HEK293 (cell line): Measurements from ENCODE around the gene GLOD4.

Experiments used
- YY2 ChIP-seq: fragments of 450-650 bp; formaldehyde crosslinking; IDR thresholded peaks from 2 replicates; pipeline ENCODE4 v1.5.1; 2016; ENCODE audit warnings: missing biosample characterization, missing genetic modification characterization
- ZBTB8A ChIP-seq: fragments of 450-650 bp; formaldehyde crosslinking; IDR thresholded peaks from 2 replicates; pipeline ENCODE4 v1.5.1; 2016; ENCODE audit warnings: missing biosample characterization, missing genetic modification characterization
- ZNF404 ChIP-seq: fragments of 450-650 bp; formaldehyde crosslinking; IDR thresholded peaks from 2 replicates; pipeline ENCODE4 v1.5.1; 2017; ENCODE audit warnings: missing biosample characterization, missing genetic modification characterization
- ZNF548 ChIP-seq: fragments of 450-650 bp; formaldehyde crosslinking; IDR thresholded peaks from 2 replicates; pipeline ENCODE4 v1.5.1; 2016; ENCODE audit warnings: missing biosample characterization, missing genetic modification characterization
- TF ChIP-seq, protein P1 (sequence below): fragments of 450-650 bp; formaldehyde crosslinking; IDR thresholded peaks from 2 replicates; pipeline ENCODE4 v1.5.1; 2016; ENCODE audit warnings: missing biosample characterization, missing genetic modification characterization
- TF ChIP-seq, protein P2 (sequence below): sonication (generic); formaldehyde crosslinking; IDR thresholded peaks from 2 replicates; pipeline ENCODE4 v1.8.1; 2022; ENCODE audit warnings: mild to moderate bottlenecking, moderate library complexity, missing genetic modification reagents

DNA sequence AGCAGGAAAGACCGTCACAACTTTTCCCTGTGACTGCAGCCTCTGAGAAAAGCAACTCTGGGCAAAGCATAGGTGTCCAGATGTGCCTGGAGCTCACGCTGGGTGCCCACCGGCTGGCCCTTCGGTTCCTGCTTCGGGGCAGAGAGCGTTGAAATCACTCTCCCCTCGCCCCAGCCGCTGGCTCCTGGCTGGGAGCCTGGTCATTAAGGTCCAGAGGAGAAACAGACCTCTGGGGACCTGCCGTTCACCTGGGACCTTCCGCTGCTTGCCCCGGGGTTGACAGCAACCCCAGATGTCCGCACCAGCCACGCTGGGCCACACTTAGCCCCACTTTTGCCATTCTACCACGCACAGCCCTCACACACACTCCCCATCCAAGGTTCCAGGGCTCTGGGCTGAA lies 13.2 kb upstream of the GLOD4 start:
- TF ChIP-seq, protein P1, sequence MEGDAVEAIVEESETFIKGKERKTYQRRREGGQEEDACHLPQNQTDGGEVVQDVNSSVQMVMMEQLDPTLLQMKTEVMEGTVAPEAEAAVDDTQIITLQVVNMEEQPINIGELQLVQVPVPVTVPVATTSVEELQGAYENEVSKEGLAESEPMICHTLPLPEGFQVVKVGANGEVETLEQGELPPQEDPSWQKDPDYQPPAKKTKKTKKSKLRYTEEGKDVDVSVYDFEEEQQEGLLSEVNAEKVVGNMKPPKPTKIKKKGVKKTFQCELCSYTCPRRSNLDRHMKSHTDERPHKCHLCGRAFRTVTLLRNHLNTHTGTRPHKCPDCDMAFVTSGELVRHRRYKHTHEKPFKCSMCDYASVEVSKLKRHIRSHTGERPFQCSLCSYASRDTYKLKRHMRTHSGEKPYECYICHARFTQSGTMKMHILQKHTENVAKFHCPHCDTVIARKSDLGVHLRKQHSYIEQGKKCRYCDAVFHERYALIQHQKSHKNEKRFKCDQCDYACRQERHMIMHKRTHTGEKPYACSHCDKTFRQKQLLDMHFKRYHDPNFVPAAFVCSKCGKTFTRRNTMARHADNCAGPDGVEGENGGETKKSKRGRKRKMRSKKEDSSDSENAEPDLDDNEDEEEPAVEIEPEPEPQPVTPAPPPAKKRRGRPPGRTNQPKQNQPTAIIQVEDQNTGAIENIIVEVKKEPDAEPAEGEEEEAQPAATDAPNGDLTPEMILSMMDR = no peak
- TF ChIP-seq, protein P2, sequence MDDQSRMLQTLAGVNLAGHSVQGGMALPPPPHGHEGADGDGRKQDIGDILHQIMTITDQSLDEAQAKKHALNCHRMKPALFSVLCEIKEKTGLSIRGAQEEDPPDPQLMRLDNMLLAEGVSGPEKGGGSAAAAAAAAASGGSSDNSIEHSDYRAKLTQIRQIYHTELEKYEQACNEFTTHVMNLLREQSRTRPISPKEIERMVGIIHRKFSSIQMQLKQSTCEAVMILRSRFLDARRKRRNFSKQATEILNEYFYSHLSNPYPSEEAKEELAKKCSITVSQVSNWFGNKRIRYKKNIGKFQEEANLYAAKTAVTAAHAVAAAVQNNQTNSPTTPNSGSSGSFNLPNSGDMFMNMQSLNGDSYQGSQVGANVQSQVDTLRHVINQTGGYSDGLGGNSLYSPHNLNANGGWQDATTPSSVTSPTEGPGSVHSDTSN (CRISPR knock-in tag) = no peak
- TF ChIP-seq ZBTB8A (tag by site-specific recombination) = no peak
- TF ChIP-seq ZNF404 (tag by site-specific recombination) = no peak
- no peak for TF ChIP-seq YY2 (tag by site-specific recombination)
- no peak for TF ChIP-seq ZNF548 (tag by site-specific recombination)
